Testis (tissue), 3 donors: ENCODE measurements around the gene CCDC107. TPM values are rescaled to one million over a fixed set of nuclear protein-coding genes. Genes with fewer than 3 reads are reported as not detected.

ENCODE experiments used
- DNase-seq: peaks from one replicate; pipeline ENCODE4 v3.0.0-alpha.2; 2019
- H3K27ac ChIP-seq, 2 donors: fragments of 200-600 bp; sonication (generic); one replicate each; pipeline ENCODE4 v1.5.1; 2019
- H3K27me3 ChIP-seq: fragments of 200-600 bp; sonication (generic); one replicate; pipeline ENCODE4 v1.5.1; 2019
- H3K36me3 ChIP-seq: fragments of 200-600 bp; sonication (generic); one replicate; pipeline ENCODE4 v1.5.1; 2017; ENCODE audit warnings: low read depth; ENCODE audit errors: missing control alignments
- H3K4me1 ChIP-seq: fragments of 200-600 bp; sonication (generic); one replicate; pipeline ENCODE4 v1.5.1; 2019
- H3K4me3 ChIP-seq, 2 donors: fragments of 200-600 bp; sonication (generic); one replicate each; pipeline ENCODE4 v1.5.1; 2017 to 2019
- H3K9me3 ChIP-seq: fragments of 200-600 bp; sonication (generic); one replicate; pipeline ENCODE4 v1.5.1; 2017
- CTCF ChIP-seq, 3 experiments: fragments of 450-650 bp in 2 of 3; fragments of 200-600 bp in 1 of 3; sonication (generic) in 1 of 3; IDR thresholded peaks; one replicate each; pipeline ENCODE4 v1.5.1; 2016 to 2019; ENCODE audit warnings: antibody characterized with exemption in 3 of 3, mild to moderate bottlenecking in 2 of 3, moderate library complexity in 1 of 3
- POLR2A ChIP-seq: fragments of 450-650 bp; IDR thresholded peaks from one replicate; pipeline ENCODE4 v1.6.1; 2017; ENCODE audit warnings: antibody characterized with exemption, mild to moderate bottlenecking, moderate library complexity
- WGBS, 2 donors: methylation state at CpG; one replicate each; pipeline ENCODE4 v1.1.5; 2018; 5-methylcytosine and 5-hydroxymethylcytosine counted together
- intact Hi-C: fragments of 100-400 bp; cut with DNase I; formaldehyde crosslinking; loops from one replicate; pipeline ENCODE4 v1.15.1; 2023; ENCODE audit warnings: low total_unique reads
- polyA plus RNA-seq: library from polyadenylated mRNA; stranded (reverse); fragments of 350-450 nt; fragmentation: Illumina TruSeq; extraction: RNeasy Lipid Tissue Mini Kit (QIAGEN cat#74804); gene quantifications from one replicate; pipeline ENCODE4 v1.2.3, GENCODE V29; 2014; ENCODE audit warnings: low read depth, low replicate concordance; ENCODE audit not compliant: insufficient read depth
- total RNA-seq, 2 donors: library from RNA; depleted of rRNA; stranded (reverse); fragments of >200 nt; gene quantifications; one replicate each; pipeline ENCODE4 v1.2.3, GENCODE V29; 2016

The CCDC107 gene
- total and polyA plus RNA-seq, 3 donors from 2014 or later = 13.4 to 19.0 (median 17.2) TPM

GRCh38 chr9:35680331-35681105 lies 22.4 kb downstream of the CCDC107 start:
- Histone ChIP-seq H3K27me3 (no peaks in the 10 kb centered on the region), H3K27ac (no peak overlapping the region), H3K9me3 (no peaks in the 10 kb centered on the region), H3K36me3 (no peaks in the 10 kb centered on the region), H3K4me3 (no peak overlapping the region), H3K4me1 (peaks cover 7% of the 10 kb centered on the region)
- TF ChIP-seq CTCF (IDR thresholded peaks at IDR 0.05) (no peak), POLR2A (no peak)
- intact Hi-C loops = no loop called here
- DNase-seq = no peak
- WGBS, 2 donors = 64% methylated on average over 11 to 15 of the region's 15 CpGs

- no peaks in the 10 kb centered on the region for H3K36me3 ChIP-seq
- DNase-seq = no peak
- H3K4me3 ChIP-seq = no peak overlapping the region
- intact Hi-C loops = no loop called here
- TF ChIP-seq POLR2A = no peak
- no peak for TF ChIP-seq CTCF (IDR thresholded peaks at IDR 0.05)
- H3K27ac ChIP-seq = no peak overlapping the region
- 68 to 89% methylated on average over 3 of the region's 3 CpGs for WGBS, 2 donors
- no peaks in the 10 kb centered on the region for H3K9me3 ChIP-seq
- peaks cover 13% of the 10 kb centered on the region for H3K4me1 ChIP-seq
- no peaks in the 10 kb centered on the region for H3K27me3 ChIP-seq
Observed at GRCh38 chr9:35681341-35682002, 23.4 kb downstream of the CCDC107 start.

GRCh38 chr9:35682051-35682450 lies 24.0 kb downstream of the CCDC107 start:
- Histone ChIP-seq H3K4me1 (peaks cover 13% of the 10 kb centered on the region), H3K4me3 (no peak overlapping the region), H3K9me3 (no peaks in the 10 kb centered on the region), H3K36me3 (no peaks in the 10 kb centered on the region), H3K27me3 (no peaks in the 10 kb centered on the region), H3K27ac (no peak overlapping the region)
- TF ChIP-seq POLR2A (no peak), CTCF (IDR thresholded peaks at IDR 0.05) (no peak)
- intact Hi-C loops = no loop called here
- 54 to 64% methylated on average over 6 of the region's 6 CpGs for WGBS, 2 donors
- DNase-seq = no peak

- Histone ChIP-seq H3K4me1 (peaks cover 13% of the 10 kb centered on the region), H3K36me3 (no peaks in the 10 kb centered on the region), H3K27me3 (no peaks in the 10 kb centered on the region), H3K9me3 (no peaks in the 10 kb centered on the region), H3K4me3 (no peak overlapping the region), H3K27ac (no peak overlapping the region)
- WGBS, 2 donors = 80 to 91% methylated on average over 10 of the region's 10 CpGs
- no peak for DNase-seq
- TF ChIP-seq POLR2A (no peak), CTCF (IDR thresholded peaks at IDR 0.05) (no peak)
- intact Hi-C loops = no loop called here
Observed at GRCh38 chr9:35682520-35683315, 24.6 kb downstream of the CCDC107 start.
